ENCODE results near the gene AGO3. TPM values are rescaled to one million over a fixed set of nuclear protein-coding genes. Genes with fewer than 3 reads are reported as not detected.

Gene AGO3
- total and polyA plus RNA-seq, 2 donors (not counting 3 experiments of a cell fraction or from before 2014, with no cell fraction given), result 10.4 to 21.1 TPM

DNA sequence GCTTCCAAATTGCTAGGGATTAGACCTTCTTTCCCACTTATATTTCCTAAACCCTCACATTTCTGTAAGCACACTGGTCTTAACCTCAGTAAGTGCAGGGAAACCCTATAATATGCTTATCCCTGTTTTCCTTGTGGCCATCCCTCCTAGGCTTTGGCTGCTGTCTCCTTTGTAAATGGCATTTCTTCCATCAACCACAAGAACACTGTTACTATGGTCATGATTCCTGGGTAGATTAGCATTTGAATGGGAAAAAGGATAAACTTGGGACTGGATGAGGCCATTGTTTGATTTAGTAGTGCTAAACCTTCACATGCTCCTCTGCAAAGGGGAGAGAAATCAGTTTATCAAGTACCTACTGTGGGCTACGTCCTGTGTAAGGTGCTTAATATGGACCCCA lies 16.2 kb upstream of the AGO3 start:
- Histone ChIP-seq H3K9ac (replicated peaks; ENCODE audit: extremely low read depth, insufficient read depth, low read length) (no peak overlapping the region), H2AFZ (ENCODE audit: low read depth, low read length) (no peak overlapping the region), H3K4me3 (replicated peaks in 1 of 3; ENCODE audit: insufficient read depth in 1 of 3, low read depth in 1 of 3, low read length in 3 of 3) (no peak overlapping the region), H3K27me3 (ENCODE audit: control insufficient read depth in 2 of 2, insufficient read depth in 2 of 2, low read length in 2 of 2) (no peaks in the 10 kb centered on the region), H3K4me1 (ENCODE audit: control insufficient read depth, extremely low read depth, insufficient read depth, low read length) (no peaks in the 10 kb centered on the region), H4K20me1 (replicated peaks; ENCODE audit: control insufficient read depth, extremely low read depth, insufficient read depth, low read length) (no peaks in the 10 kb centered on the region), H3K9me1 (replicated peaks; ENCODE audit: control insufficient read depth, extremely low read depth, insufficient read depth, low read length) (no peaks in the 10 kb centered on the region), H3K36me3 (ENCODE audit: control insufficient read depth in 2 of 2, extremely low read depth in 1 of 2, insufficient read depth in 2 of 2, low read length in 2 of 2) (peaks cover 12 to 31% of the 10 kb centered on the region in 2 experiments), H3K27ac (ENCODE audit: insufficient read depth, low read depth, low read length) (no peak overlapping the region), H3K79me2 (ENCODE audit: control insufficient read depth, insufficient read depth, low read length) (no peaks in the 10 kb centered on the region), H3K4me2 (ENCODE audit: insufficient read depth, low read length) (no peak overlapping the region), H3K9me3 (replicated peaks; ENCODE audit: control insufficient read depth, insufficient read depth, low read length) (no peaks in the 10 kb centered on the region)
- TF ChIP-seq MYC (IDR thresholded peaks at IDR 0.05; ENCODE audit: low read depth, low read length) (no peak), FOS (IDR thresholded peaks at IDR 0.05; ENCODE audit: borderline replicate concordance, insufficient read depth, low read length) (no peak), POLR2AphosphoS5 (IDR thresholded peaks at IDR 0.05; ENCODE audit: insufficient read depth, low read depth, low read length) (no peak), POLR2A (IDR thresholded peaks at IDR 0.05; ENCODE audit: low read depth, low read length) (no peak), JUN (IDR thresholded peaks at IDR 0.05; ENCODE audit: borderline replicate concordance, insufficient read depth, insufficient read length, low read depth) (no peak), EZH2 (IDR thresholded peaks at IDR 0.05; ENCODE audit: borderline replicate concordance, low read depth, low read length, severe bottlenecking) (no peak), GATA2 (IDR thresholded peaks at IDR 0.05; ENCODE audit: insufficient read depth, insufficient read length, low read depth, low read length) (no peak), MAX (IDR thresholded peaks at IDR 0.05; ENCODE audit: insufficient read depth, insufficient read length) (no peak)
- TF ChIP-seq, protein P1, sequence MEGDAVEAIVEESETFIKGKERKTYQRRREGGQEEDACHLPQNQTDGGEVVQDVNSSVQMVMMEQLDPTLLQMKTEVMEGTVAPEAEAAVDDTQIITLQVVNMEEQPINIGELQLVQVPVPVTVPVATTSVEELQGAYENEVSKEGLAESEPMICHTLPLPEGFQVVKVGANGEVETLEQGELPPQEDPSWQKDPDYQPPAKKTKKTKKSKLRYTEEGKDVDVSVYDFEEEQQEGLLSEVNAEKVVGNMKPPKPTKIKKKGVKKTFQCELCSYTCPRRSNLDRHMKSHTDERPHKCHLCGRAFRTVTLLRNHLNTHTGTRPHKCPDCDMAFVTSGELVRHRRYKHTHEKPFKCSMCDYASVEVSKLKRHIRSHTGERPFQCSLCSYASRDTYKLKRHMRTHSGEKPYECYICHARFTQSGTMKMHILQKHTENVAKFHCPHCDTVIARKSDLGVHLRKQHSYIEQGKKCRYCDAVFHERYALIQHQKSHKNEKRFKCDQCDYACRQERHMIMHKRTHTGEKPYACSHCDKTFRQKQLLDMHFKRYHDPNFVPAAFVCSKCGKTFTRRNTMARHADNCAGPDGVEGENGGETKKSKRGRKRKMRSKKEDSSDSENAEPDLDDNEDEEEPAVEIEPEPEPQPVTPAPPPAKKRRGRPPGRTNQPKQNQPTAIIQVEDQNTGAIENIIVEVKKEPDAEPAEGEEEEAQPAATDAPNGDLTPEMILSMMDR (IDR thresholded peaks at IDR 0.05; ENCODE audit: extremely low read depth in 1 of 2, insufficient read depth in 1 of 2, low read depth in 1 of 2, low read length in 2 of 2), result no peak
- ChIA-PET POLR2A (no interaction called here), CTCF (interaction anchor here (1.2 kb wide), 1 partner anchor 31 kb away, joined by 3 read pairs; the partner anchor contains the start of gene AGO1)
- intact Hi-C loops (cut with micrococcal nuclease), result no loop called here
- DNase-seq (ENCODE audit: low read depth, low spot score) (no peak), FAIRE-seq (no peak)
- dilution Hi-C loops (cut with MboI; ENCODE audit: extremely low pct_ligation_motif_present, low sequenced_read_pairs), result no loop called here
- no TSS peak for BruUV-seq (replicated peaks)

Measured in endothelial cell of umbilical vein (primary cell).